ENCODE results near the gene SPSB4.

Gene SPSB4

GRCh38 chr3:141055136-141055535 is 4.0 kb downstream of the SPSB4 start:
- no peak for DNase-seq (ENCODE audit: low spot score)

GRCh38 chr3:141055536-141056445 is 4.6 kb downstream of the SPSB4 start:
- no peak for DNase-seq (ENCODE audit: low spot score)

- peak; percentile 5 for DNase-seq (ENCODE audit: low spot score)
Observed at GRCh38 chr3:141056751-141057171, 5.6 kb downstream of the SPSB4 start.

- DNase-seq (ENCODE audit: low spot score), result no peak
Observed at GRCh38 chr3:141057436-141057835, 6.3 kb downstream of the SPSB4 start.

- no peak for DNase-seq (ENCODE audit: low spot score)
Observed at GRCh38 chr3:141057946-141058800, 7.0 kb downstream of the SPSB4 start.

GRCh38 chr3:141058996-141059395 is 7.8 kb downstream of the SPSB4 start:
- DNase-seq (ENCODE audit: low spot score), result no peak

GRCh38 chr3:141059816-141060215 is 8.7 kb downstream of the SPSB4 start:
- DNase-seq (ENCODE audit: low spot score), result no peak

- no peak for DNase-seq (ENCODE audit: low spot score)
Observed at GRCh38 chr3:141060327-141060726, 9.2 kb downstream of the SPSB4 start.

- no peak for DNase-seq (ENCODE audit: low spot score)
Observed at GRCh38 chr3:141063831-141064230, 12.7 kb downstream of the SPSB4 start.

GRCh38 chr3:141064255-141064926 is 13.2 kb downstream of the SPSB4 start:
- no peak for DNase-seq (ENCODE audit: low spot score)

GRCh38 chr3:141065258-141065657 is 14.1 kb downstream of the SPSB4 start:
- DNase-seq (ENCODE audit: low spot score), result no peak

GRCh38 chr3:141065841-141066805 is 15.0 kb downstream of the SPSB4 start:
- DNase-seq (ENCODE audit: low spot score), result no peak

GRCh38 chr3:141067206-141067974 is 16.2 kb downstream of the SPSB4 start:
- no peak for DNase-seq (ENCODE audit: low spot score)

- no peak for DNase-seq (ENCODE audit: low spot score)
Observed at GRCh38 chr3:141070229-141070628, 19.1 kb downstream of the SPSB4 start.

GRCh38 chr3:141070727-141071357 is 19.7 kb downstream of the SPSB4 start:
- no peak for DNase-seq (ENCODE audit: low spot score)

GRCh38 chr3:141071681-141072260 is 20.6 kb downstream of the SPSB4 start:
- DNase-seq (ENCODE audit: low spot score), result no peak

GRCh38 chr3:141072950-141073349 is 21.8 kb downstream of the SPSB4 start:
- no peak for DNase-seq (ENCODE audit: low spot score)

GRCh38 chr3:141073580-141073979 is 22.4 kb downstream of the SPSB4 start:
- no peak for DNase-seq (ENCODE audit: low spot score)

GRCh38 chr3:141074529-141074928 is 23.4 kb downstream of the SPSB4 start:
- no peak for DNase-seq (ENCODE audit: low spot score)
